C4-2B (cell line): ENCODE results near the gene GALNT7.
A peak's percentile ranks its signal among the peaks of the same experiment; 100 is the strongest.

Source experiments
- H3K27ac ChIP-seq: fragments of 450-650 bp; 2 replicates; pipeline ENCODE4 v1.5.1; 2017
- CTCF ChIP-seq: fragments of 450-650 bp; conservative IDR thresholded peaks from 2 replicates; pipeline ENCODE4 v1.5.1; 2017; ENCODE audit warnings: mild to moderate bottlenecking
- ZFX ChIP-seq: fragments of 450-650 bp; IDR thresholded peaks from 2 replicates; pipeline ENCODE4 v1.6.1; 2017

Gene GALNT7

GRCh38 chr4:173343832-173344397 lies 175.3 kb downstream of the GALNT7 start:
- no peak overlapping the region for H3K27ac ChIP-seq
- TF ChIP-seq CTCF (no peak), ZFX (no peak)

- TF ChIP-seq ZFX (no peak), CTCF (no peak)
- H3K27ac ChIP-seq = no peak overlapping the region
Observed at GRCh38 chr4:173345648-173346047, 177.0 kb downstream of the GALNT7 start.

DNA sequence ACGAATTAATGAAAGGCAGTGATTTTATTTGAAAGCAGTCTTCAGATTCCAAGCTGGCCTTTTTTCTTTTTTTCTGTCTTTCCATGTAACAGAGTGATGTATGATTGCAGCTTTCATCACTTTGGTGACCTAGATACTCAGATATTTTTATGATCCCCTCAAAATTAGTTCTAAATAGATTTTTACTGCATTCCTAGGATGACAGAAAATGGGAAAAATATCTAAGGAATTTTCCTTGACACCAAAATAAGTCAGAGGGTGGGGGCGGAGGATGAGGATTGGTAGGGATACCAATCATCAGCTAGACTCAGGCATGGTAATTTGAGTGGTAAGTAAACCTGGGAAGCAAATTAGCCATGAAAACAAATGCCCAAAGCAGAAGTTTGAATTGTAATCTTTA lies 177.5 kb downstream of the GALNT7 start:
- no peak overlapping the region for H3K27ac ChIP-seq
- no peak for TF ChIP-seq ZFX
- no peak for TF ChIP-seq CTCF

DNA sequence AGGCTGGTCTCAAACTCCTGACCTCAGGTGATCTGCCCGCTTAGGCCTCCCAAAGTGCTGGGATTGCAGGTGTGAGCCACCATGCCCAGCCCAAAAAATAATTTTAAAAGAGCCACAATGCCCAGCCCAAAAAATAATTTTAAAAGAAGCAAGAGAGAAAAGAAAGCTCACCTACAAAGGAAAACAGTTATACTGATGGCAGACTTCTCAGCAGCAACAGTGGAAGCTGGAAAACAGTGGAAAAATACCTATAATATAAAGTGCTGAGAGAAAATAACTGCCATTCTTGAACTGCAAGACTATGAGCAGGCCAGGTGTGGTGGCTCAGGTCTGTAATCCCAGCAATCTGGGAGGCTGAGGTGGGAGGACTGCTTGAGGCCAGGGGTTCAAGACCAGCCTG lies 178.9 kb downstream of the GALNT7 start:
- TF ChIP-seq CTCF = no peak
- TF ChIP-seq ZFX = no peak
- H3K27ac ChIP-seq = no peak overlapping the region

- TF ChIP-seq ZFX (no peak), CTCF (no peak)
- no peak overlapping the region for H3K27ac ChIP-seq
Observed at GRCh38 chr4:173357939-173358338, 189.3 kb downstream of the GALNT7 start.

DNA sequence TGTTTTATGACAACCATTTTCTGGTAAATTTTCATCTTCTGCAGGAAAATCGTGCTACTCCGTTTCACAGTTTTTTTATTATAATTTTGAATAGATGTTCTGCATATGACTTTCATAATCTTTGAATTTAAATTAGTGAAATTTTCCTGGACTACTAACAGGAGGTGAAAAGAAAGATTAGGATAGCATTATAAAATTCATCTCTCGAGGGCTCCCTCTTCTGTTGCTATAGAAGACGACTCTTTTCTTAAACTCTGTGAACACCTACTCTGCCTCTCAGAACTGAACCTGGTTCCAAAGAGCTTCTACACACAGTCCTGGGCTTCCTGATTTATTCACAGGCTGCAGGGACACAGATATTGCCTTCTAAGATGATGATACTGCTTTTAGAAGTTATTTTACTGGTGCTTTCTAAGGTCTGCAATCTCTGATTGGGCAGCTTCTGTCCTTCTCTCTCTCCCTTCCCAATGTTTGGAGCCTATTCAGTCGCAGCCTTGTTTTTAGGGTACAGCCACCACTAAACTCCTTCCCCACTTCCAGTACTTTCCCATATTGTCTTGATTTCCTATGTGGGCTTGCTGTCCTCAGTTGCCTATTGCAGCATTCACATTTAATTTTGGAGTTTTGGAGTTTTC lies 192.1 kb downstream of the GALNT7 start:
- TF ChIP-seq CTCF (peak; percentile 52), ZFX (no peak)
- H3K27ac ChIP-seq = no peak overlapping the region

- no peak overlapping the region for H3K27ac ChIP-seq
- TF ChIP-seq CTCF = no peak
- TF ChIP-seq ZFX = no peak
Observed at GRCh38 chr4:173362666-173363065, 194.1 kb downstream of the GALNT7 start.
